Uterus (tissue), 4 donors: Measurements from ENCODE around the gene BCAS3. TPM values are rescaled to one million over a fixed set of nuclear protein-coding genes. Genes with fewer than 3 reads are reported as not detected.
"Not testable (repeated sequence)": the region's sequence is repeated elsewhere in the genome, so short reads cannot be mapped to it uniquely, and the experiment has no call there.

ENCODE experiments used
- DNase-seq, 2 donors: peaks; one replicate each; pipeline ENCODE4 v3.0.0-alpha.2; 2019 to 2020
- H3K27ac ChIP-seq, 2 donors: fragments of 200-600 bp; sonication (generic); 1 replicate in 1 of 2; 2 replicates in 1 of 2; pipeline ENCODE4 v1.5.1; 2016 to 2018
- H3K27me3 ChIP-seq, 2 donors: fragments of 200-600 bp; sonication (generic); one replicate each; pipeline ENCODE4 v1.5.1; 2018 to 2019; ENCODE audit warnings: control low read depth in 1 of 2
- H3K36me3 ChIP-seq, 2 donors: fragments of 200-600 bp; sonication (generic); one replicate each; pipeline ENCODE4 v1.5.1; 2019; ENCODE audit warnings: control low read depth in 1 of 2
- H3K4me1 ChIP-seq, 2 donors: fragments of 200-600 bp; sonication (generic); one replicate each; pipeline ENCODE4 v1.5.1; 2018 to 2019; ENCODE audit warnings: control low read depth in 1 of 2
- H3K4me3 ChIP-seq, 2 donors: fragments of 200-600 bp; sonication (generic); 1 replicate in 1 of 2; 2 replicates in 1 of 2; pipeline ENCODE4 v1.5.1; 2018 to 2019; ENCODE audit warnings: mild to moderate bottlenecking in 1 of 2
- H3K9me3 ChIP-seq, 2 donors: fragments of 200-600 bp; sonication (generic); one replicate each; pipeline ENCODE4 v1.5.1; 2019; ENCODE audit warnings: control low read depth in 1 of 2
- CTCF ChIP-seq, 4 experiments: fragments of 200-600 bp in 2 of 4; fragments of 450-650 bp in 2 of 4; sonication (generic) in 2 of 4; IDR thresholded peaks; one replicate each; pipeline ENCODE4 v1.5.1; 2016 to 2019; ENCODE audit warnings: antibody characterized with exemption in 4 of 4, mild to moderate bottlenecking in 2 of 4, moderate library complexity in 1 of 4
- POLR2A ChIP-seq, 2 donors: fragments of 450-650 bp; IDR thresholded peaks; one replicate each; pipeline ENCODE4 v1.6.1; 2016; ENCODE audit warnings: antibody characterized with exemption in 2 of 2, mild to moderate bottlenecking in 1 of 2, moderate library complexity in 1 of 2
- intact Hi-C: fragments of 100-400 bp; cut with DNase I; formaldehyde crosslinking; loops from one replicate; pipeline ENCODE4 v1.15.1; 2023; ENCODE audit warnings: low total_unique reads
- total RNA-seq, 4 donors: library from RNA; depleted of rRNA in 3 of 4; stranded (reverse); fragments of >200 nt in 3 of 4; gene quantifications; one replicate each; pipeline versions ENCODE4 v1.1.0 to v1.2.4, GENCODE V29; 2014 to 2023
- donor health status: DM: yes; HTN: yes; CAD: no.

The BCAS3 gene
- total RNA-seq, 4 donors from 2014 or later: 42.6 to 147 (median 83.7) TPM

GRCh38 chr17:61139219-61139618 lies 461.6 kb downstream of the BCAS3 start:
- Histone ChIP-seq H3K27ac (no peak overlapping the region), H3K4me1 (peaks cover 0 to 2% of the 10 kb centered on the region in 2 donors), H3K36me3 (no peaks in the 10 kb centered on the region), H3K27me3 (no peaks in the 10 kb centered on the region), H3K9me3 (no peaks in the 10 kb centered on the region), H3K4me3 (no peak overlapping the region)
- TF ChIP-seq CTCF (IDR thresholded peaks at IDR 0.05) (no peak), POLR2A (IDR thresholded peaks at IDR 0.05) (no peak)
- intact Hi-C loops: no loop called here
- no peak for DNase-seq

GRCh38 chr17:61140081-61140786 lies 462.6 kb downstream of the BCAS3 start:
- H3K9me3 ChIP-seq: no peaks in the 10 kb centered on the region
- intact Hi-C loops: no loop called here
- no peaks in the 10 kb centered on the region for H3K36me3 ChIP-seq
- H3K4me1 ChIP-seq: peaks cover 0 to 3% of the 10 kb centered on the region in 2 donors
- DNase-seq: no peak
- H3K27me3 ChIP-seq: no peaks in the 10 kb centered on the region
- H3K27ac ChIP-seq: no peak overlapping the region
- no peak overlapping the region for H3K4me3 ChIP-seq
- TF ChIP-seq CTCF (IDR thresholded peaks at IDR 0.05) (no peak), POLR2A (IDR thresholded peaks at IDR 0.05) (no peak)

GRCh38 chr17:61143026-61143425 lies 465.4 kb downstream of the BCAS3 start:
- intact Hi-C loops: no loop called here
- H3K27me3 ChIP-seq: no peaks in the 10 kb centered on the region
- no peaks in the 10 kb centered on the region for H3K9me3 ChIP-seq
- H3K4me3 ChIP-seq: no peak overlapping the region
- no peaks in the 10 kb centered on the region for H3K36me3 ChIP-seq
- TF ChIP-seq POLR2A (IDR thresholded peaks at IDR 0.05) (no peak), CTCF (IDR thresholded peaks at IDR 0.05) (no peak)
- peaks cover 0 to 3% of the 10 kb centered on the region in 2 donors for H3K4me1 ChIP-seq
- DNase-seq: no peak
- no peak overlapping the region for H3K27ac ChIP-seq

- no peak for TF ChIP-seq POLR2A (IDR thresholded peaks at IDR 0.05)
- no peak for TF ChIP-seq CTCF (IDR thresholded peaks at IDR 0.05)
- H3K27ac ChIP-seq: peak overlapping the region; percentile 45 to 57
- no peak overlapping the region for H3K4me3 ChIP-seq
- intact Hi-C loops: no loop called here
- no peaks in the 10 kb centered on the region for H3K27me3 ChIP-seq
- H3K9me3 ChIP-seq: no peaks in the 10 kb centered on the region
- DNase-seq: no peak
- H3K36me3 ChIP-seq: no peaks in the 10 kb centered on the region
- peaks cover 0 to 3% of the 10 kb centered on the region in 2 donors for H3K4me1 ChIP-seq
Observed at GRCh38 chr17:61144137-61144536, 466.5 kb downstream of the BCAS3 start.

- H3K27me3 ChIP-seq: no peaks in the 10 kb centered on the region
- DNase-seq: peak; percentile 40 to 55
- no peak overlapping the region for H3K4me3 ChIP-seq
- H3K36me3 ChIP-seq: no peaks in the 10 kb centered on the region
- intact Hi-C loops: no loop called here
- peak overlapping the region; percentile 45 to 57 for H3K27ac ChIP-seq
- peaks cover 0 to 3% of the 10 kb centered on the region in 2 donors for H3K4me1 ChIP-seq
- no peaks in the 10 kb centered on the region for H3K9me3 ChIP-seq
- TF ChIP-seq CTCF (IDR thresholded peaks at IDR 0.05): no peak
Observed at GRCh38 chr17:61144617-61145564, 467.2 kb downstream of the BCAS3 start.

GRCh38 chr17:61146833-61147232 lies 469.2 kb downstream of the BCAS3 start:
- intact Hi-C loops, H3K4me1 ChIP-seq, H3K36me3 ChIP-seq: not testable (repeated sequence)

More at GRCh38 chr17:61146833-61147232, 469.2 kb downstream of the BCAS3 start:
- not testable (repeated sequence) for H3K27me3 ChIP-seq, H3K9me3 ChIP-seq, H3K4me3 ChIP-seq, H3K27ac ChIP-seq, DNase-seq
